Nephron progenitor cell (in vitro differentiated cells): ENCODE measurements around the gene WSB2.

Source experiments
- DNase-seq: peaks from one replicate; pipeline ENCODE4 v3.0.0; 2021
- H3K27ac Mint-ChIP-seq: 2 replicates; pipeline ENCODE4 v1.8.0; 2021; ENCODE audit warnings: mild to moderate bottlenecking, moderate library complexity, mixed read lengths
- H3K27me3 Mint-ChIP-seq: 2 replicates; pipeline ENCODE4 v1.8.0; 2021; ENCODE audit warnings: mild to moderate bottlenecking, low read depth, mixed read lengths; ENCODE audit not compliant: poor library complexity
- H3K36me3 Mint-ChIP-seq: 2 replicates; pipeline ENCODE4 v1.8.0; 2021; ENCODE audit warnings: low read depth, mixed read lengths
- H3K4me1 Mint-ChIP-seq: 2 replicates; pipeline ENCODE4 v1.8.0; 2021; ENCODE audit warnings: mixed read lengths
- H3K4me3 Mint-ChIP-seq: 2 replicates; pipeline ENCODE4 v1.8.0; 2021; ENCODE audit warnings: mild to moderate bottlenecking, moderate library complexity, mixed read lengths
- H3K9me3 Mint-ChIP-seq: 2 replicates; pipeline ENCODE4 v1.8.0; 2021; ENCODE audit warnings: mild to moderate bottlenecking, moderate library complexity, mixed read lengths
- CTCF ChIP-seq: fragments of 200-600 bp; sonication (generic); IDR thresholded peaks from 2 replicates; pipeline ENCODE4 v1.5.0; 2021; ENCODE audit warnings: antibody characterized with exemption

WSB2 gene

GRCh38 chr12:118060301-118061010, 523 bp downstream of the WSB2 start:
- Mint-ChIP-seq H3K9me3 (no peaks in the 10 kb centered on the region), H3K4me3 (peak overlapping the region; percentile 89), H3K36me3 (peaks cover 7% of the 10 kb centered on the region), H3K27me3 (no peaks in the 10 kb centered on the region), H3K4me1 (peaks cover 43% of the 10 kb centered on the region), H3K27ac (peak overlapping the region; percentile 64)
- no peak for TF ChIP-seq CTCF
- DNase-seq = peak; percentile 61

GRCh38 chr12:118059341-118060191, 1.4 kb downstream of the WSB2 start:
- Mint-ChIP-seq H3K4me1 (peaks cover 40% of the 10 kb centered on the region), H3K27ac (peak overlapping the region; percentile 64), H3K36me3 (peaks cover 7% of the 10 kb centered on the region), H3K27me3 (no peaks in the 10 kb centered on the region), H3K4me3 (peak overlapping the region; percentile 89), H3K9me3 (no peaks in the 10 kb centered on the region)
- no peak for TF ChIP-seq CTCF
- no peak for DNase-seq

- TF ChIP-seq CTCF = no peak
- H3K4me3 Mint-ChIP-seq = peak overlapping the region; percentile 89
Measured at GRCh38 chr12:118058881-118059280, 2.1 kb downstream of the WSB2 start.

GRCh38 chr12:118058227-118058626, 2.8 kb downstream of the WSB2 start:
- Mint-ChIP-seq H3K27ac (no peak overlapping the region), H3K9me3 (no peaks in the 10 kb centered on the region), H3K4me1 (peaks cover 32% of the 10 kb centered on the region), H3K27me3 (no peaks in the 10 kb centered on the region), H3K36me3 (peaks cover 10% of the 10 kb centered on the region), H3K4me3 (no peak overlapping the region)
- DNase-seq = no peak
- no peak for TF ChIP-seq CTCF

More at GRCh38 chr12:118058881-118059280, 2.1 kb downstream of the WSB2 start:
- Mint-ChIP-seq H3K4me1 (peaks cover 33% of the 10 kb centered on the region), H3K36me3 (peaks cover 7% of the 10 kb centered on the region), H3K27ac (no peak overlapping the region), H3K27me3 (no peaks in the 10 kb centered on the region), H3K9me3 (no peaks in the 10 kb centered on the region)
- DNase-seq = no peak

GRCh38 chr12:118055865-118056773, 4.9 kb downstream of the WSB2 start:
- Mint-ChIP-seq H3K4me1 (peaks cover 26% of the 10 kb centered on the region), H3K36me3 (peaks cover 26% of the 10 kb centered on the region), H3K27me3 (no peaks in the 10 kb centered on the region)

More at GRCh38 chr12:118055865-118056773, 4.9 kb downstream of the WSB2 start:
- Mint-ChIP-seq H3K27ac (peak overlapping the region; percentile 85), H3K9me3 (no peaks in the 10 kb centered on the region), H3K4me3 (no peak overlapping the region)
- no peak for TF ChIP-seq CTCF
- no peak for DNase-seq
